NCI-H146 (cell line): ENCODE data around the gene KICS2.
A peak's percentile ranks its signal among the peaks of the same experiment; 100 is the strongest.
"Not testable (repeated sequence)": the region's sequence is repeated elsewhere in the genome, so short reads cannot be mapped to it uniquely, and the experiment has no call there.

Experiments used
- DNase-seq: peaks from one replicate; lab custom pipeline; 2025; lab: John Stamatoyannopoulos, UW

Gene KICS2

DNA sequence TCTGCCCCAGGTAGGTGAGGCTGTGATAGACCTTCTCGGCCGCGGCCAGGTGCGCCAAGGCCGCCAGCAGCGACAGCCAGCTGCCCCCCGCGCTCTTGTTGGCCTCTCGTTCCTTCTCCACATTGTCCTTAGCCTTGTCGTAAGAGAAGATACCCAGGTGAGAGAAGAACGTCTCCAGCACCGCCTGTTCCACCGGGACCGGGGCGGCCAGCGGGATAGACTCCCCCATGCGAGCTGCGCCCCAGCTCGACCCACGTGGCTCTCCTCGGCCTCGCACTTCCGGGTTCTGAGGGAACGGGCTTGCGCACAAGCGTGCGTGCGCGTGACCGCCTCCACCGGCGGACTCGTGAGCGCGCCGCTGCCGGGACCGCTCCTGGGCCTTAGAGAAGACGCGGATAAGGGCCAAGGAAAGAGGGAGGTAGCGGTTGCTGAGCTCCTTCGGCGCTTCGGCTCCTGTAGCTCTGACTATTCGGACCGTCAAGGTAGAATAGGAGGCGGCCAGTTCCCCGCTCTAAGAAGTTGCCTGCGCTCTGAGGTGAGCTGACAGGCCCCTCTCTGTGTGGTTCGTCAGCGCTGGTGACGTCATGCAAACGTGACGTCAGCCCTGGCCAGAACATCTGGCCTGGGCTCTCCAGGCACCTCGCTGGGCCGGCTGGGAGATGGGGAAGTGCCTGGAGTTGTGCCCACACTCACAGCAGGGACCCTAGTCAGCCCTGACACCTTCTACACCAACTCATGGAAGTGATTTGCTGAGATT lies at the start of gene KICS2:
Gene KICS2, minus strand, starts transcription at position 288 of the 757 bp plus-strand sequence. Its CDS starts 59 bp downstream, at position 229.
- peak; percentile 90 for DNase-seq

DNA sequence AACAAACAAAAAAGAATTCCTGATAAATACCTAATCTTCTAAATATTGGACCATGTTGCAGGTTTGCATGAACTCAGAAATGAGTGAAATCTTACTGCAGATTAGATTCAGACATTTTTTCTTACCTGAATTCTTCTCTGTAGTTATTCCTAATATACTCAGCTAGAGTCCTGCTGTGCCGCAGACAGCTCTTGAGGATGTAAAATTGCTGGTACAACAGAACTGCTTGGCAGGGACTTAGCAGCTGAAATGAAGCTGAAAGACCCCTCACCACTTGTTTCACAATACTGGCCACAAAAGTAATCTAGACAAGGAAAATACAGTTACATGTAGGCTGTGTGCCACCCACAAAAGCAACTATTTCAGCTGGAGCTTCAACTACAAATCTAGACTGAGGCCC lies 48.3 kb upstream of the KICS2 start:
- DNase-seq: no peak

DNA sequence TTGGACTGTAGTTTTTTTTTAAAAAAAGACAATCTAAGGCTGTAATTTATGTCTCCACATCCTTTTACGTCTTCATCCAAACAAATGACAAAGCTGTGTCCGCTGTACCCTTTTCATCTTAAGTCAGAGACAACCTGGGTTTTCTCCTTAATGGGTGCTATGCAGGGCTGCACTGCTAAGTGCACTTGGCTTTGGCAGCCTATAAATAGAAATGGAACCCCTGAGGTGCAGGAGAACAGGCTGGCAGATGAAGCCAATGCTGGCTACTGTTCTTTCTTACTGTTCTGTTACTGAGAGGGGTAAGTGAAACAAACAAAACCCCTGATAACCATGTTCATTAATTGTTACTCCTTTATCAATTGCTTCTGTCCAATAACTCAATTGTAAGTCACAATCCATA lies 47.1 kb upstream of the KICS2 start:
- peak; percentile 13 for DNase-seq

DNA sequence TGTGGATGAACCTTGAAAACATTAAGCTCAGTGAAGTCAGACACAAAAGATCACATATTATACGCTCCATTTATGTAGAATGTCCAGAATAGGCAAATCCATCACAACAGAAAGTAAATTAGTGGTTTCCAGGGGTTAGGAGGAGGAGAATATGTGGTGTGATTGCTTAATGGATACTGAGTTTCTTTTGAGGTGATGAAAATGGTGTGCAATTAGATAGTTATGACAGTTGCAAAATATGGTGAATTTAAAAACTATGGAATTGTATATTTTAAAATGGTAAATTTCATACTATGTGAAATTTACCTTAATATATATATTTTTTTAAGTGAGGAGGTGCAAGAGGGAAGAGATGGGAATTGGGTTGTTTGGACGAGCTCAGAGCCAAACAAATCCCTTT lies 46.3 kb upstream of the KICS2 start:
- DNase-seq: no peak

DNA sequence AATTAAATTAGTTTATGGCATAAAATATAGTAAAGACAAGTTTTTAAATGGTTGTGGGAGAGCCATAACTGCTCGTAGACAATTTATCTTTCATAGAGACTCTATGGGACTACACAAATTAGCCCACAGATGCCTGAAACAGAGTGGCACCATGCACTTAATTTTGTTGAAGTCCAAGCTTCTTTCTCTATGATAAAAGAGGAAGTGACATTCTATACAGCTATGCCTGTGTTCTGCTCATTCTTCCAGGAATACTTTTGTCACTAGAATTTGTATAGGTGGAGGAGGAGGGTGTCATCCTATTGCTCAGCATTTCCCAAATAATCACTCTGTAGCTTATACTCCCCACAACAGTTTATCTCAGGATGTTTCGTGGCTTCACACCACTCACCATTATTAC lies 43.7 kb upstream of the KICS2 start:
- DNase-seq: no peak

DNA sequence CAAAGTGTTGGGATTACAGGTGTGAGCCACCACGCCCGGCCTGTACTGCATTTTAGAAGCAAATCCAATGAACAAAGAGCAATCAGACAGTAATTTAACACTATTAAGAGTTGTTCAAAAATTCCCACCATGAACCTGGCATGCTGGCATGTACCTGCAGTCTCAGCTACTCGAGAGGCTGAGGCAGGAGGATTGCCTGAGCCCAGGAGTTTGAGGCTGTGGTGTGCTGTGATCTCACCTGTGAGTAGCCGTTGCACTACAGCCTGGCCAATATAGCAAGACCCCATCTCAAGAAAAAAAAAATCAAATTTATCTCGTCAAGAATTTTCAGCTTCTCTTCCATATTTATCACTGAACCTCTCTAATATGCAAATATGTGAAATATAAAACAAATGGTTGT lies 39.7 kb upstream of the KICS2 start:
- DNase-seq: no peak

DNA sequence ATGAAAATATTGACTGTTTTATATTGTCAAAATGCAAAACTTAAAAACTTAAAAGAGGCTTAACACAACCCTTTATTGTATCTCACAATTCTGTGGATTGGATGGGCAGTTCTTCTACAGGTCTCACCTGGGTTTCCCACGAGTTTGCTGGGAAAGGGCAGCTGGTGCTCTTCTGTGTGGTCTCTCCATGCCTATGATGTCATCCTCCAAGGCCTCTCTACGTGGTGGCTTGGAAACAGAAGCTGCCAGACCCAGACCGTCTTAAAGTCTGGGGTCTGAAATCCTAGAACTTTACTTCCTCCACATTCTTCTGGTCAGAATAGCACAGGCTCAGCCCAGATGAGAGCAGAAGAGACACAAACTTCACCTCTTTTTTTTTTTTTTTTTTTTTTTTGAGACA lies 36.5 kb upstream of the KICS2 start:
- DNase-seq: peak; percentile 27

DNA sequence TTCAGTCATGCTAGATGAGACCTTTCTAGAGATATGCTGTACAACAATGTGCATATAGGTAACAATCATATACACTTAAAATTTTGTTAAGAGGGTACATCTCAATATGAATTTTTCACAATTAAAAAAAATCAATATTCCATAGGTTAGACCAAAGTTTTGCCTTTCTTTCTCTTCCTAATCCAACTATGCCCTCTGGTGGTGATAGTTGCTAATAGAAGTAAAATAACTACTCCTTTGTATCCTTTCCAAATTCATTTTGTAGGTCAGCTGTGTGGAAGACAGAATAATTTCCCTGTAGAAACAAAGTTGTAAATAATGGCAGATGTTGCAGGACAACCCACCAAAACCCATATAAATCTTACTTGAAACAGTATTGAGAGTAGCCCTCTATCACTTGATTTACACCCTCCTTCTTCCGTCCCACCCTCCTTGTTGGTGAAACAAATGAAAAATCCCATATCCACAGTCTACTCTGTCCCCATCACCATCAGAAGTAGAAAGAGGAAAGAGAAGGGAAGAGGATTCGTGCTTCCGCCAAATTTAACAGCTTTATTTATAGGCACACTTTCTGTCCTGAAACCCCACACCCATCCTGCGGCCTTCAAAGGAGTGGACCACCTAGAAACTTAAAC lies 34.2 kb upstream of the KICS2 start:
- peak; percentile 71 for DNase-seq

DNA sequence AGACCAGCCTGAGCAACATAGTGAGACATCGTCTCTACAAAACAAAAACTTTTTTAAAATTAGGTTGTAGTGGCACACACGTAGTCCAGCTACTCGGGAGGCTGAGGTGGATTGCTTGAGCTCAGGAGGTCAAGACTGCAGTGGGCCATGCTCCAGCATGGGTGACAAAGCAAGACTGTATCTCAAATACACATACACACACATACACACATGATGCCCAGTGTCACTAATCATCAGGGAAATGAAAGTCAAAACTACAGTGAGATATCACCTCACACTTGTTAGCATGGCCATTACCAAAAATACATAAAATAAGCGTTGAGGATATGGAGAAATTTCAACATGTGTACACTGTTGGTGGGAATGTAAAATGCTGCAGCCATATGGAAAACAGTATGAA lies 33.2 kb upstream of the KICS2 start:
- no peak for DNase-seq

DNA sequence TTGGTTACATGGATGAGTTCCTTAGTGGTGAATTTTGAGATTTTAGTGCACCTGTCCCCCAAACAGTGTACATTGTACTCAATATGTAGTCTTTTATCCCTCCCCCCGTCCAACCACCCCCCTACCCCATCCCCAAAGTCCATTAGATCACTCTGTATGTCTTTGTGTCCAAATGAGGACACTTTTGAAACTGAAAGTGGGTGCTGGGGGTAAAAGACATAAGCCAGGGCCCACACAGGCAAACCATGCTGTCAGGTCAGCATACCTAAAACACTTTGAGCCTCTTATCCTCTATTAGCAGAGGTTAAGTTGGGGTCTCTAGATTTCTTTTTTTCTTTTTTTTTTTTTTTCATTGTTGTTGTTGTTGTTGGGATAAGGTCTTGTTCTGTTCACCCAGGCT lies 31.3 kb upstream of the KICS2 start:
- no peak for DNase-seq

DNA sequence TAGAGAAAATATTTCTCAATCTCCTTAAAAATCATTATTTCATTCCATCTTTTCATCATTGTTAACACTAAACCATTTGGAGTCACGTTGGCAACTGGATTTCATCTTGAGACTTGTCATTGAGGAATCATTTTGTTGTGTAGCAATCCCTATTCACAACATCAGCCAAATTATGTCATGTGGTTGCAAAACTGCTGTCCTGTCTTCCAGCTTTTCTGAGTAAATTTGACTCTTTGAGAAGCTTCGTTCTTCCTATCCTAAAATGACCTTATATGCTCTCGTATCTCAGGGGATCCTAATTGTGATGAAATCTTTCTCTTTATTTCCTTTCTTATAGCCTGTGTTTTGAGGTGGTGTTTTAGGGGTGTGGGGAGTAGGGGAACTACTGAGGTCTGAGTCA lies 30.6 kb upstream of the KICS2 start:
- DNase-seq: no peak

DNA sequence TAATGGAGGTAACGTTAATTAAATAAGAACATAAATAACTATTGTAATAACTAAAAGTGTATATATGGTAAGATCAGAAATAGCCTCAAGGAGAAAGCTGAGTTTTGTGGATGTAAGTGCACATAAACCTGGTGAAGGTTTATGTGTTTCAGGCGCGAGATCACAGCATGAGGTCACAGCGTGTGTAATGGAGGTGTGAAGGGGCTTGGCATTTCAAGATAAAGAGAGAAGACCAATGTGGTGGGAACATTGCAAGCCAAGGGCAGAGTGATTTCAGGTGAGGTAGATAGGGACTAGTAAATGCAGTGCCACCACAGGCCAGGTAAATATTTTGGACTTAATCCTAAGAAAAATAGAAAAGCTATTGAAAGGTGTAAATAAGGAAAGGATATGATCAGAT lies 21.7 kb upstream of the KICS2 start:
- DNase-seq: peak; percentile 23

DNA sequence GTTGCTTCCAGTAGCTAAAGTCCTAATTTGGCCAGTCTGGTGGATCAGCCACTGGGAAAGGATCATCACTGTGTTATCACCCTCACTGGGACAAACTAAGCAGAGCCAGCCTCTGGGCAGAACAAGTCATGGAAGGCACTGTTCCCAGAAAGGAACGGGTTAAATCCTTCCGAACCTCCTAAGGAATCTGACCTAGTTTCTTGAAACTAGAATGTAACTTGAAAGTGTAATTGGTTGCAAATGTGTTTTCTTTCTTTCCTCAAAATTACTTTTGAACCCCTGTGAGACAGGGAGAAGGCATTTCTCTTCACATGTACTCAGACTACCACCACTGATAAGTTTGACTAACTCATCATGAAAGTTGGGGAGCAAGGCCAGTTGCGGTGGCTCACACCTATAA lies 18.7 kb upstream of the KICS2 start:
- no peak for DNase-seq

DNA sequence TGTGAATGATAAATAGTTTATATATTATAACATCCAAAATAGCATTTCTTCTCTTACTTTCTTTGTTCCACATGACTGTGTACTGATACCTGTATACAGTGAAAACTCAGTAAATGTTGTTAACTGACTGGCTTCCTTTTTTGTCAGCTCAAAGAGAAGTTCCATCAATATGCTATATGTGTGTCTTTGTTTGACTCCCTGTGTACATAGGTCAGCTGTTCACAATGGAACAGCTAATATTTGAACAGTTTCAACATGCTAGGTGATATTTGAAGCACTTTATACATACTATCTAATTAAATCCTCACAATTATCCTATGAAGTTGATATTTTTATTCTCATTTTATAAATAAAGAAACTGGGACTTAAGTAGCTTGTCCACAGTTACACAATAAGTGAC lies 15.3 kb upstream of the KICS2 start:
- peak; percentile 66 for DNase-seq

DNA sequence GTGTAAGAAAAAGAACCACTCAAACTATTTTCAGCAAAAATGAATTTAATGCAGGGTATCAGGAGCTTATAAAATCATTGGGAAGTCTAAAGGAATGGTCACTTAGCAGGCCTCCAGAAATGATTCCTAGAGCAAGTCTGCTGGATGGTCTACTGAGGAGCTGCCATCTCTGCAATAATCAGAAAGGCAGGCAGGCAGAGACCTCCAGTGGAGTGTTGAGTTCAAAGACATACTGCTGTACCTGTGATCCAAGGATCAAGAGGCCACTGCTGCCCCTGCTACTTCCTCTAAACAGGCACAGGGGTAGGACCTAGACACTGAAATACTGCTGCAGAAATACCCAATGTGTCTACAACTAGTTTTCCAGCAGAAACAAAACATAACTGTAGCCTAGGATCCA lies 14.5 kb upstream of the KICS2 start:
- DNase-seq: peak; percentile 47

DNA sequence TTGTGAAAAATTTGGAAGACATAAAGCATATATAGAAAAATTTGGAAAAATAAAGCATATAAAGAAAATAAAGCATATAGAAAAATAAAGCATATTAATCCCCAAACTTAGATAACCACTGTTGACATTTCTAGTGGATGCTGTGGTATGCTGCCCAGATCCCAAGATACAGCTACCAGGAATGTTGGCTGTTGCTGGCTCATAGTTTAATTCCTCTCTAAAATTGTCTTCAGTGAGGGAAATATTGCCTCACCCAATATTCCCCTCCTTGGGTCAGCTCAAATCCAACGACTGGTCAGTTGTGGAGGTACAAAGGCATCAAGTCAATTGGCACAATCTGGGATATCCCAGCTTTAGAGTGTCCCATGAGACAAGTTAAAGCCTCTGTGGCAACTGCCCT lies 10.1 kb upstream of the KICS2 start:
- DNase-seq: no peak

DNA sequence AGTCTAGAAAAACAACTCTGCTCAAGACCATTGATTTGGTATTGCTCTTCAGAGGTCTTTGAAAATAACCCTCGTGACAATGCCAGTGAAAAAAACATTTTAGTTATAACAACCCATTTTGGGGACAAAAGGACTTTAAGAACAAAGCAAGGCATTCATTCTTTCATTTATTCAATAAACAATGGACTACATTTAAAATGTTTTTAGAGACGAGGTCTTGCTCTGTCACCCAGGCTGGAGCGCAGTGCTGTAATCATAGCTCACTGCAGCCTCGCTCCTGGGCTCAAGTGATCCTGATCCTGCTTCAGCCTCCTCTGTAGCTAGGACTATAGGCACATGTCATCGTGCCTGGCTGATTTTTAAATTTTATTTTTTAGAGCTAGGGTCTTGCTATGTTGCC lies 7.7 kb upstream of the KICS2 start:
- no peak for DNase-seq

DNA sequence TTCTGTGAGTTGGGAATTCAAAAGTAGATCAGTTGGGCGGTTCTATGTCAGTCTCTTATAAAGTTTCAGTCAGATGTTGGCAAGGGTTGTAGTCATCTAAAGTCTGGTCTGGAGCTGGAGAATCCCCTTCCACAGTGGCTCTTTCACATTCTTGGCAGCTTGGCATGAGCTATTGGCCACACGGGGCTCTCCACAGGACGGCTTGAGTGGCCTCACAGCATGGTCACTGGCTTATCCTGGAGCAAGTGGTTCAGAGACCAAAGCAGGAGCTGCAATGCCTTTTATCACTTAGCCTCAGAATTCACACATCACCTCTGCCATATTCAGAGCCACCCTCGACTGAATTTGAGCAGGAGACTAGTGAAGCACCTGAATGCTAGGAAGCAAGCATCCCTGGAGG lies 7.1 kb upstream of the KICS2 start:
- no peak for DNase-seq

DNA sequence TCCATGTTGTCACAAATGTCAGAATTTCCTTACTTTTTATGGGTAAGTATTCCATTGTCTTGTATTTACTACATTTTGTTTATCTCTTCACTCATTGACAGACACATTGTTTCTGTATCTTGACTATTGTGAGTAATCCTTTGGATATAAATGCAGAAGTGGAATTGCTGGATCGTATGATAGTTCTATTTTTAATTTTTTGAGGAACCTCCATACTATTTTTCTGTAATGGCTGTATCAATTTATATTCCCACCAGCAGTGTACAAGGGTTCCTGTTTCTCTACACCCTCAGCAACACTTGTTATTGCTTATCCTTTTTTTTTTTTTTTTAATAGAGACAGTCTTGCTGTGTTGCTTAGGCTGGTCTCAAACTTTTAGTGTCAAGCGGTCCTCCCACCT lies 3.5 kb upstream of the KICS2 start:
- DNase-seq: no peak

DNA sequence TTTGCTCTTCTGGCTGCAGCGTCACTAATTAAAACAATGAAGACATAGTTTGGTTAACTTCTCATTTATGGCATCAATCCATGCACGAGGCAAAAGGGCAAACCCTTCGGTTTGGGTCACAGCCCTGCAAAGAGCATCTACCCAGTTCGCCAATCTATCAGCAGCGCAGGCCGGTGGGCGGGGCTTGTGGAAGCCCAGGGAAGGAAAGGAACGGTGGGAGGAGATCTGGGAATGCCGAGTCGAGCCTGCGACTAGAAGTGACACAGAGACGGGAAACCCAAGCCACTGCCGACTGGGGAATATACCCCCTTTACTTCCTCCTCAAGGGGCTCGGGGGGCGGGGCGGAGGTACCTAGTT lies 466 bp downstream of the KICS2 start:
- peak; percentile 91 for DNase-seq

DNA sequence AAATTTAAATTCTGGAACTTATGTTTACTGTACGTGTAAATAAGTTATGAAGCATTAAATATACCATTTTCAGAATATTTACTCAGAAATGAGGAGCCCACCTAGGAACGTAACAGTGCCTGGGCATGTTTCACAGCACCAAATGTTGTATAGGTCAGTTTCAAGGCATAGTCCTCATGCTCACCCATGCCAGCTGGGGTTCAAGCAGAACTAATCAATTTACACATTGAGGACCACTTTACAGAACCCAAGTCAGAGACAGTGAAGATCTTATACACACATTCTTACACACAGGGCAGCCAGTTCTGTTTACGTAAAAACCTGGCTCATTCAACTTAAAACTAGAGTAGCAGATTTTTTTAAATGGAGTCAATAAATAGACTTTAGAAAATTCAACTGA lies 2.0 kb downstream of the KICS2 start:
- DNase-seq: no peak

DNA sequence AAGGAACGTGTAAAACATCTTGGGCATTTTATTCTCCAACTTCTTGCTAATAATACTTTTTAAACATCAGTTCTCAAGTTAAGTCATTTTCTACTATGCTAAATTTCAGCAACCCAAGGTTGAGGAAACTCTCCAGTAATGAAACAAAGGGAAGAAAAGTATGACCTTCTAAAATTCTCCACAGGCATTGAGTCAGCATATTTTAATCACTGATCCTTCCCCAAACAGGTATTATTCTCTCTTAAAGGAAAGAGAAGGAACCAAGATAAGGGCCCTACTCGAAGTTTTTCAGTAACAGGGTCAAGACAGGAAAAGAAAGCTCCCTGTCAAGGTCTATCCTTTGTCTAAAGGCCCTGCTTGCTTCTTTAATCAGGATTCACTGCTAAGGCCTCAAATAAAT lies 3.0 kb downstream of the KICS2 start:
- no peak for DNase-seq

DNA sequence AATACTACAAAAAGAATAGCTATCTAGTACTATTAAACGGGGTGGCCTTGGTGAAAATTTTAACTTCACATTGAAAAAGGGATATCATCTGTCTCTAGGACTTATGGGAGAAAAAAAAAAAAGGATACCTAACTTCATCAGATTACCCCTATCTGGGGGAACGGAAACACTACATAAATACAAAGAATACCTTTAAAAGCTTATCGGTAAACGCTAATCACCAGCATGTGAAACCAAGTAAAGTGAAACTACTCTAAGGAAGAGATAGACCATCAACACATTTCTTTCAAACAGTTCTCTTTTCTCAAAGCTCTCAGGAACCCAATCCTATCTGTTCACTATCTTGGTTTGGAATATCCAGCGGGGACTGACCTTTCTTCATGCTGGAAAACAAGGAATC lies 3.5 kb downstream of the KICS2 start:
- DNase-seq: no peak

DNA sequence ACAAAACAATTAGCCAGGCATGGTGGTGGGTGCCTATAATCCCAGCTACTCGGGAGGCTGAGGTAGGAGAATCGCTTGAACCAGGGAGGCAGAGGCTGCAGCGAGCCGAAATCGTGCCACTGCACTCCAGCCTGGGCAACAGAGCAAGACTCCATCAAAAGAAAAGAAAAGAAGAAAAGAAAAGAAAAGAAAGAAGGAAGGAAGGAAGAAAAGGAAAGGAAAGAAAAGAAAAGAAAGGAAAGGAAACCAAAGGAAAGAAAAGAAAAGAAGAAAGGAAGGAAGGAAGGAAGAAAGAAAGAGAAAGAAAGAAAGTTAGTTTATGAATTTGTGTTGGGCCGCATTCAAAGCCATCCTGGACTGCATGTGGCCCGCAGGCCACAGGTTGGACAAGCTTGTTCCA lies 4.5 kb downstream of the KICS2 start:
- DNase-seq: not testable (repeated sequence)
